Chondrocyte (in vitro differentiated cells): ENCODE measurements around the gene FEN1. TPM values are rescaled to one million over a fixed set of nuclear protein-coding genes. Genes with fewer than 3 reads are reported as not detected.

ENCODE experiments used
- DNase-seq: peaks from one replicate; pipeline ENCODE4 v3.0.0; 2021; ENCODE audit warnings: mixed read lengths, low spot score
- H3K27ac Mint-ChIP-seq: one replicate; pipeline ENCODE4 v1.8.0; 2021; ENCODE audit warnings: mild to moderate bottlenecking, moderate library complexity, mixed read lengths; ENCODE audit not compliant: unreplicated experiment
- H3K27me3 Mint-ChIP-seq: 2 replicates; pipeline ENCODE4 v1.8.0; 2021; ENCODE audit warnings: low read depth, mixed read lengths
- H3K36me3 Mint-ChIP-seq: 2 replicates; pipeline ENCODE4 v1.8.0; 2021; ENCODE audit warnings: low read depth, mixed read lengths
- H3K4me1 Mint-ChIP-seq: 2 replicates; pipeline ENCODE4 v1.8.0; 2021; ENCODE audit warnings: low read depth, mild to moderate bottlenecking, mixed read lengths
- H3K4me3 Mint-ChIP-seq: one replicate; pipeline ENCODE4 v1.8.0; 2021; ENCODE audit warnings: mild to moderate bottlenecking, moderate library complexity, mixed read lengths; ENCODE audit not compliant: unreplicated experiment
- H3K9me3 Mint-ChIP-seq: 2 replicates; pipeline ENCODE4 v1.8.0; 2021; ENCODE audit warnings: low read depth, mixed read lengths
- total RNA-seq: library from RNA; stranded (reverse); gene quantifications from 3 replicates; pipeline ENCODE4 v1.2.1, GENCODE V29; 2021
- TF ChIP-seq, protein P1 (sequence below): fragments of 200-600 bp; sonication (generic); IDR thresholded peaks from 2 replicates; pipeline ENCODE4 v1.5.0; 2021; ENCODE audit warnings: antibody characterized with exemption, mild to moderate bottlenecking, moderate library complexity

FEN1 gene
- total RNA-seq, 1 donor from 2014 or later = 12.6 TPM

GRCh38 chr11:61782841-61783240 lies 9.9 kb upstream of the FEN1 start:
- Mint-ChIP-seq H3K36me3 (peaks cover 6% of the 10 kb centered on the region), H3K4me1 (peaks cover 20% of the 10 kb centered on the region), H3K27me3 (no peaks in the 10 kb centered on the region), H3K4me3 (no peak overlapping the region), H3K27ac (no peak overlapping the region), H3K9me3 (no peaks in the 10 kb centered on the region)
- DNase-seq = no peak
- TF ChIP-seq, protein P1, sequence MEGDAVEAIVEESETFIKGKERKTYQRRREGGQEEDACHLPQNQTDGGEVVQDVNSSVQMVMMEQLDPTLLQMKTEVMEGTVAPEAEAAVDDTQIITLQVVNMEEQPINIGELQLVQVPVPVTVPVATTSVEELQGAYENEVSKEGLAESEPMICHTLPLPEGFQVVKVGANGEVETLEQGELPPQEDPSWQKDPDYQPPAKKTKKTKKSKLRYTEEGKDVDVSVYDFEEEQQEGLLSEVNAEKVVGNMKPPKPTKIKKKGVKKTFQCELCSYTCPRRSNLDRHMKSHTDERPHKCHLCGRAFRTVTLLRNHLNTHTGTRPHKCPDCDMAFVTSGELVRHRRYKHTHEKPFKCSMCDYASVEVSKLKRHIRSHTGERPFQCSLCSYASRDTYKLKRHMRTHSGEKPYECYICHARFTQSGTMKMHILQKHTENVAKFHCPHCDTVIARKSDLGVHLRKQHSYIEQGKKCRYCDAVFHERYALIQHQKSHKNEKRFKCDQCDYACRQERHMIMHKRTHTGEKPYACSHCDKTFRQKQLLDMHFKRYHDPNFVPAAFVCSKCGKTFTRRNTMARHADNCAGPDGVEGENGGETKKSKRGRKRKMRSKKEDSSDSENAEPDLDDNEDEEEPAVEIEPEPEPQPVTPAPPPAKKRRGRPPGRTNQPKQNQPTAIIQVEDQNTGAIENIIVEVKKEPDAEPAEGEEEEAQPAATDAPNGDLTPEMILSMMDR = no peak

DNA sequence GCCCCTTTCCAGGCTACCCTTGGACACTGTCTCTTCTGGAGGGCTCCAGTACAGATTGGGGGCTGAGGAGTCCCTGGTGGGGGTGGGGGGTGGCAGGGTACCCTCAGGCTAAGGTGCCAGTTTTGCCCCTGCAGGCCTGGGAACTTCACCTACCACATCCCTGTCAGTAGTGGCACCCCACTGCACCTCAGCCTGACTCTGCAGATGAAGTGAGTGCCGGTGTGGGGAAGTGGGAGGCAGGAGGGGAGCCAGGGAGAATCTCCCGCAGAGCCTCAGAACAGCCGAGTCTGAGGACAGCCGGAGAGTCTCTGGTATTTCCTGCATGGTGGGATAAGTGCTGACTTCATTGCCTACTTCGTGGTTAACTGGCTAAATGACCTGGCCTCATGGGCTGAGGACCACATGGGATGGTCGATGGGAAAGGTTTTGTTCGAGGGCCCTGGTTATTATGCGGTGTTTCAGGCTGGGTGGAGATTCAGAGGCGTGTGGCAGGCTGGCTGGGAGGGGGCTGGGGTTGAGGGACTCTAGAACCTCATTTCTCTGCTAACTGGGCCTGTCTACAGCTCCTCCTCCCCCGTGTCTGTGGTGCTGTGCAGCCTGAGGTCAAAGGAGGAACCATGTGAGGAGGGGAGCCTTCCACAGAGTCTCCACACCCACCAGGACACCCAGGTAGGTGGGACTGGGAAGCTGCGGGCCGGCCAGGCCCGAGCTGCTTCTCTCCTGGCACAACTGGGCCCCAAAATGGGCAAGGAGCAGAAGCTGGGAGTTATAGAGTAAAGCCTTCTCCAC lies 8.8 kb upstream of the FEN1 start:
- H3K4me1 Mint-ChIP-seq = peaks cover 20% of the 10 kb centered on the region
- peaks cover 8% of the 10 kb centered on the region for H3K36me3 Mint-ChIP-seq
- DNase-seq = no peak
- no peaks in the 10 kb centered on the region for H3K27me3 Mint-ChIP-seq
- H3K9me3 Mint-ChIP-seq = no peaks in the 10 kb centered on the region
- TF ChIP-seq, protein P1 = no peak
- H3K4me3 Mint-ChIP-seq = no peak overlapping the region
- peak overlapping the region; percentile 72 for H3K27ac Mint-ChIP-seq

- peaks cover 20% of the 10 kb centered on the region for H3K4me1 Mint-ChIP-seq
- no peak for DNase-seq
- TF ChIP-seq, protein P1 = no peak
- no peak overlapping the region for H3K4me3 Mint-ChIP-seq
- peak overlapping the region; percentile 13 for H3K27ac Mint-ChIP-seq
- no peaks in the 10 kb centered on the region for H3K9me3 Mint-ChIP-seq
- H3K36me3 Mint-ChIP-seq = peaks cover 10% of the 10 kb centered on the region
- no peaks in the 10 kb centered on the region for H3K27me3 Mint-ChIP-seq
Measured at GRCh38 chr11:61784506-61784805, 8.3 kb upstream of the FEN1 start.

- no peak overlapping the region for H3K27ac Mint-ChIP-seq
- peaks cover 20% of the 10 kb centered on the region for H3K4me1 Mint-ChIP-seq
- no peaks in the 10 kb centered on the region for H3K27me3 Mint-ChIP-seq
- H3K9me3 Mint-ChIP-seq = no peaks in the 10 kb centered on the region
- H3K36me3 Mint-ChIP-seq = peaks cover 17% of the 10 kb centered on the region
- TF ChIP-seq, protein P1 = no peak
- DNase-seq = peak; percentile 70
- no peak overlapping the region for H3K4me3 Mint-ChIP-seq
Measured at GRCh38 chr11:61785837-61786402, 6.8 kb upstream of the FEN1 start.

DNA sequence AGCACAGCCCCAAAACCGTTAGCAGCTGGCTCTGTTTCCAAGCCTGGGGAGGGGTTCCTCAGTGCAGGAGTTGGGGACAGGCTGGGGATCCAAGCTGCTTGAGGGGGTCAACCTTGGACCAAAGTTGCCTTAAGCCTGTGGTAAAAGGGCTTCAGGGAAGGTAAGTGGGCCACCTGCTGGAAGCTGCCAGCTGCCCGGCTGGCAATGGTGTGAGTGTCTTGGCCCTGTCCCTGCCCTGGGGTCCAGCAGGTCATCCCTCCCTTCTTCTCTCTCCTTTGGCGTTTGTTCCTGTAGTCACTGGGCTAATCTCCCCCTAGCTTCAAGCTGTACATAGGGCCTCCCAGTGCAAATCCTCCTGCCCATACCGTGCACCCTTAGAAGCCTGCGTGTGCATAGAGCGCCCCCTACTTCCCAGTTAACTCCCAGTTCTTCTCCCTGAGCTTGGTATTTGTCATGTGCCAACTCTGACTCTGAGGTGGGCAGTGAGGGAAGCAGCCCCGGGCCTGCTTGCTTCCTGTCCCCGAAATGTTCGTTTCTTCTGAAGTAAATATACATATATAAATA lies 4.7 kb upstream of the FEN1 start:
- DNase-seq = no peak
- Mint-ChIP-seq H3K27me3 (no peaks in the 10 kb centered on the region), H3K4me3 (no peak overlapping the region), H3K4me1 (peaks cover 25% of the 10 kb centered on the region), H3K9me3 (no peaks in the 10 kb centered on the region), H3K36me3 (peaks cover 17% of the 10 kb centered on the region), H3K27ac (no peak overlapping the region)
- TF ChIP-seq, protein P1 = peak; percentile 73
